ENCODE data around the gene PRPH.
"Not testable (repeated sequence)": the region's sequence is repeated elsewhere in the genome, so short reads cannot be mapped to it uniquely, and the experiment has no call there.

Gene PRPH

GRCh38 chr12:49297695-49298060 is 2.7 kb downstream of the PRPH start:
- in situ Hi-C loops (cut with MboI; ENCODE audit: low sequenced_read_pairs), result no loop called here

DNA sequence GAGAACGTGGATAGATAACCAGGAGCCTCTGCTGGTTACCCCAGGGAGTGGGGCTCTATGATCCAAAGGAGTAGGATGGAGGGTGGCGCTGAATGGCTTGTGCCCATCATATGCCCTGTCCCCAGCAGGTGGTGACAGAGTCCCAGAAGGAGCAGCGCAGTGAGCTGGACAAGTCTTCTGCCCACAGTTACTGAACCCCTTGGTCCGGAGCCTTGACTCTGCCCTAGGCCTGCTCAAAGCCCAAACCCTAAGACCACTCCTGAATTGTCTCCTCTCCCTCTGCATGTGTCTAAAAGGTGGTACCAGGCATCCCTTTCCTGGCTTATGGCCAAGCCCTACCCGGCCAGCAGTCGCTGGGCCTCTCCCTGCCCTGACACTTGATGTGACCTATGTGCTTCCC is 3.2 kb downstream of the PRPH start:
- in situ Hi-C loops (cut with MboI; ENCODE audit: low sequenced_read_pairs), result no loop called here

DNA sequence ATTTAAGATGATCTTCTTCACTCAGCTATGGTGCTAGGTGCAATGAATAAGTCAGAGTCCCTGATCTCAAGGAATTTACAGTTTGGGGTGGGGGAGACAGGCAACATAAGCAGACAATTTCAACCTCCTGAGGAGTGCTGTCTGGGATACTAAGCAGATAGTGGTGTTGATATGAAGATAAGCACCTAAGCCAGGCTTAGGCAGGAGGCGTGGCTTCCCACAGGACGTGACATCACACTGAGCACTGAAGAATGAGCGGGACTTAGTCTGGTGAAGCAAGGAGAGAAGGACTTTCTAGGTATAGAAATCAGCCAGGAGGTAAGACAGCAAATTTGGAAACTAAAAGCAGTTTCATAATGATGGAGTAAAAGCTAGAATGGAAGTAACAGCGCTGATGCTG is 6.8 kb downstream of the PRPH start:
- in situ Hi-C loops (cut with MboI; ENCODE audit: low sequenced_read_pairs), result no loop called here

DNA sequence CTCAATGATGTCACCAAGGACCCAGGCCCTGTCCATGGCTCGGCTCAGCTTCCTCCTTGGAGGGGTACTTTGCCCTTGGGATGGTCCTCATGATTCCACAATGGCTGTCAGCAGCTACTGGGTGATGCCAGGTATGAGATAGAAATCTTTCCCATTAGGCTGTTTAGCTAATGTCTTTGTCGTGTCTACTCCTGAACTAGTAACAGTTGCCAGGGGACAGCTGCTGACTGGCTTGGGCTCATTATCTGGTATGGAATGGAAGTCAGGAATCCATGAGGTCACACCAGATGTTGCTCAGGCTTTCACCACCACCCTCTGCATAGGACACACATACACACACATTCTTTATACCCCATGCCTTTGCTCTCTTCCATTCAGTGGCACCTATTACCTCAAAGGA is 9.2 kb downstream of the PRPH start:
- in situ Hi-C loops (cut with MboI; ENCODE audit: low sequenced_read_pairs), result no loop called here

GRCh38 chr12:49305762-49306510 is 11.0 kb downstream of the PRPH start:
- in situ Hi-C loops (cut with MboI; ENCODE audit: low sequenced_read_pairs), result no loop called here

DNA sequence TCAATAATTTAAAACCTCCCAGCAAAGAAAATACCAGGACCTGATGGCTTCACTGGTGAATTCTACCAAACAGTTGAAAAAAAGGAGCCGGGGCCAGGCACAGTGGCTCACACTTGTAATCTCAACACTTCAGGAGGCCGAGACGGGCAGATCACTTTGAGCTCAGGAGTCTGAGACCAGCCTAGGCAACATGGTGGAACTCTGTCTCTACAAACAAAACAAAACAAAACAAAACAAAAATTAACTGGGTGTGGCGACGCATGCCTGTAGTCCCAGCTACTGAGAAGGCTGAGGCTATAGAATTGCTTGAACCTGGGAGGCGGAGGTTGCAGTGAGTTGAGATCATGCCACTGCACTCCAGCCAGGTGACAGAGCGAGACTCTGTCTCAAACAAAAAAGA is 14.4 kb downstream of the PRPH start:
- in situ Hi-C loops (cut with MboI; ENCODE audit: low sequenced_read_pairs), result no loop called here

GRCh38 chr12:49310451-49311000 is 15.6 kb downstream of the PRPH start:
- in situ Hi-C loops (cut with MboI; ENCODE audit: low sequenced_read_pairs), result not testable (repeated sequence)

- in situ Hi-C loops (cut with MboI; ENCODE audit: low sequenced_read_pairs), result no loop called here
These were observed 19.9 kb downstream of the PRPH start for GRCh38 chr12:49314811-49315210.

- in situ Hi-C loops (cut with MboI; ENCODE audit: low sequenced_read_pairs), result not testable (repeated sequence)
These were observed 22.2 kb downstream of the PRPH start for GRCh38 chr12:49317118-49317517.

DNA sequence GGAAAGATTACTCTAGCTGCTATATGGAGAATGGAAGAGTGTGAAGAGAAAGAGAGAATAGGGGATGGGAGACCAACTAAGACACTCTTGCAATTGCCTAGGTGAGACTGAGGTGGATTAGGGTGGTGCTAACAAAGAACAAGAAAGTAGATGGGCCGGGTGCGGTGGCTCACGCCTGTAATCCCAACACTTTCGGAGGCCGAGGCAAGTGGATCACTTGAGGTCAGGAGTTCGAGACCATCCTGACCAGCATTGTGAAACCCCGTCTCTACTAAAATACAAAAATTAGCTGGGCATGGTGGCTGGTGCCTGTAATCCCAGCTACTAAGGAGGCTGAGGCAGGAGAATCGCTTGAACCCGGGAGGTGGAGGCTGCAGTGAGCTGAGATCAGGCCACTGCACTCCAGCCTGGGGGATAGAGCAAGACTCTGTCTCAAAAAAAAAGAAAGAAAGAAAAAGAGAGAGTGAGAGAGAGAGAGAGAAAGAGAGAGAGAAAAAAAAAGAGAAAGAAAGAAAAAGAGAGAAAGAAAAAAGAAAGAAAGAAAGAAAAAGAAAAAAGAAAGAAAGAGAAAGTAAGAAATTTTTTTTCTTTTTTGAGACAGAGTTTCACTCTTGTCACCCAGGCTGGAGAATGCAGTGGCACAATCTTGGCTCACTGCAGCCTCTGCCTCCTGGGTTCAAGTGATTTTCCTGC is 25.6 kb downstream of the PRPH start:
- in situ Hi-C loops (cut with MboI; ENCODE audit: low sequenced_read_pairs), result not testable (repeated sequence)

DNA sequence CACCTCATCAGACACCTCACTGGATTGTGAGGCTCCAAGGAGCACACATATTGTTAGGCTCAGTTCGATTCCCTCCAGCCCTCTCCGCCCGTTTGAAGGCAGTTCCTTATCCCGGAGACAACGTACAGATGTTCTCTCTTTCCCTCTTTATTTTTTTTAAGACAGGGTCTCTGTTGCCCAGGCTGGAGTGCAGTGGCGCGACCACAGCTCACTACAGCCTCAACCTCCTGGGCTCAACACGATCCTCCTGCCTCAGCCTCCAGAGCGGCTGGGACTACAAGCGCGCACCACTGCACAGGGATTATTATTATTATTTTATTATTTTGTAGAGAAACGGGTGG is 27.4 kb downstream of the PRPH start:
- in situ Hi-C loops (cut with MboI; ENCODE audit: low sequenced_read_pairs), result no loop called here

- in situ Hi-C loops (cut with MboI; ENCODE audit: low sequenced_read_pairs), result no loop called here
These were observed 28.0 kb downstream of the PRPH start, which contains the start of gene TROAP for GRCh38 chr12:49322708-49323523. TROAP (plus strand) TSS chr12:49323255; CDS start chr12:49323609, 354 bp downstream.

GRCh38 chr12:49323524-49324097 is 28.7 kb downstream of the PRPH start:
- in situ Hi-C loops (cut with MboI; ENCODE audit: low sequenced_read_pairs), result no loop called here

- in situ Hi-C loops (cut with MboI; ENCODE audit: low sequenced_read_pairs), result no loop called here
These were observed 30.7 kb downstream of the PRPH start for GRCh38 chr12:49325606-49326005.

GRCh38 chr12:49327368-49327767 is 32.4 kb downstream of the PRPH start:
- in situ Hi-C loops (cut with MboI; ENCODE audit: low sequenced_read_pairs), result no loop called here

- in situ Hi-C loops (cut with MboI; ENCODE audit: low sequenced_read_pairs), result no loop called here
These were observed 32.9 kb downstream of the PRPH start for GRCh38 chr12:49327887-49328286.

- in situ Hi-C loops (cut with MboI; ENCODE audit: low sequenced_read_pairs), result no loop called here
These were observed 33.9 kb downstream of the PRPH start for GRCh38 chr12:49328816-49329215.

- in situ Hi-C loops (cut with MboI; ENCODE audit: low sequenced_read_pairs), result no loop called here
These were observed 35.2 kb downstream of the PRPH start for GRCh38 chr12:49330032-49330619.

DNA sequence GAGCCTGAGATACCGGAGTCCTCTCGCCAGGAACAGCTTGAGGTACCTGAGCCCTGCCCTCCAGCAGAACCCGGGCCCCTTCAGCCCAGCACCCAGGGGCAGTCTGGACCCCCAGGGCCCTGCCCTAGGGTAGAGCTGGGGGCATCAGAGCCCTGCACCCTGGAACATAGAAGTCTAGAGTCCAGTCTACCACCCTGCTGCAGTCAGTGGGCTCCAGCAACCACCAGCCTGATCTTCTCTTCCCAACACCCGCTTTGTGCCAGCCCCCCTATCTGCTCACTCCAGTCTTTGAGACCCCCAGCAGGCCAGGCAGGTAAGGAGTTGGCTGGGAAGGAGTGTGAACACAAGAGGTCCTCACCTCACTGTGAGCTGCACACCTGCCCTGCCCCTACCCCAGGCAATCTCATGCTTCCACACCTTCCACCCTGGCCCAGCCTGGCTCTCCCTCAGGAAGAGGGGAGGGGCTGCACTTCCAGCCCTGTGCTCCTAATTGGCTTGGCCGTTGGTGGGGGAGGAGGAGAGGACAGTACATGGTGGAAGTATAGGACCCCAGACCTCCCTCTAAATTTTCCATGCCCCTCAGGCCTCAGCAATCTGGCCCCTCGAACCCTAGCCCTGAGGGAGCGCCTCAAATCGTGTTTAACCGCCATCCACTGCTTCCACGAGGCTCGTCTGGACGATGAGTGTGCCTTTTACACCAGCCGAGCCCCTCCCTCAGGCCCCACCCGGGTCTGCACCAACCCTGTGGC is 35.9 kb downstream of the PRPH start:
- in situ Hi-C loops (cut with MboI; ENCODE audit: low sequenced_read_pairs), result no loop called here
